ENCODE data around the gene SPTBN2.

The SPTBN2 gene

DNA sequence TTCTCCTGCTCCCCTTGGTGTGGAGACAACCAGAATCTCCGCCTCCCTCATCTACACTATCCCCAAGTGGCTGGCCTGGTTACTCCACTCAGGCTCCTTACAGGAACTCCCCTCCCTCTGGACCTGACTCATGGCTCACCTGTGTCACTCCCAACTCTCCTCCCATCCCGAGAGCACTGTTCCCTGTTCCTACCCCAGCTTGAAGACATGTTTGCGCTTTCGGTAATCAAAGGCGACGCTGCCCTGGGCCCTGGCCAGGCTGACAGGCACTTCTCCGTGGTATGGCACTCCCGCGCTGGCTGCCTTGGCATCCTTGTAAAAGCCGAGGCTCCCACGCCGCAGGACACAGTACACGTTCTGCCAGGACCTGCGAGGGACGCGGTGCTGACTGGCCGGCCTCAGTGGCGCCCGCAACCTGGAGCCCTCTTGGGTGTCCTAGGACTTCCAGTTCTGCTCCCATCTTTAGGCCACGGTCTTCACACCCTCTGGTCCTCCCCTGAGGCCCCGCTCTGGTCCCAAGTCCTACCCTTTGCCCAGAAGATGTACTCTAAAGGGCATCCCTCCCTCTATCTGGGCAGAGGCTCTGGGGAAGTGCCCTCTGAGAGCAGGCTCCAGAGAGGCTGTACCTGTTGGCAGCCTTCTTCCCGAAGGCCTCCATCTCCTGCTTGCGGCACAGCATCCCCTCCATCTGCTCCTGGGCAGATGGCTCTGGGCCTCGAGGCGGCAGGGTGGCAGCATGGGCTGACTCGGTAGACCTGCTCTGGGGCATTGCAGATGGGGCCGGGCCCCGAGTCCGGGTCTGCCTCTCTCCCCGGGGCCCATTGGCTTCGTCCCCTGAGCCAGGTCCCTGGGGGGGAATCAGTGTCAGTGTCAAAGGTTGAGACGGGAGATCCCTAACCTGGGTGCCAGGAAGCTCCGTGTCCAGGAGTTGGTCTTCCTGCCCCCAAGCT is 41.9 kb downstream of the SPTBN2 start:
- H3K27ac ChIP-seq, result no peak overlapping the region
- TF ChIP-seq, protein P1, sequence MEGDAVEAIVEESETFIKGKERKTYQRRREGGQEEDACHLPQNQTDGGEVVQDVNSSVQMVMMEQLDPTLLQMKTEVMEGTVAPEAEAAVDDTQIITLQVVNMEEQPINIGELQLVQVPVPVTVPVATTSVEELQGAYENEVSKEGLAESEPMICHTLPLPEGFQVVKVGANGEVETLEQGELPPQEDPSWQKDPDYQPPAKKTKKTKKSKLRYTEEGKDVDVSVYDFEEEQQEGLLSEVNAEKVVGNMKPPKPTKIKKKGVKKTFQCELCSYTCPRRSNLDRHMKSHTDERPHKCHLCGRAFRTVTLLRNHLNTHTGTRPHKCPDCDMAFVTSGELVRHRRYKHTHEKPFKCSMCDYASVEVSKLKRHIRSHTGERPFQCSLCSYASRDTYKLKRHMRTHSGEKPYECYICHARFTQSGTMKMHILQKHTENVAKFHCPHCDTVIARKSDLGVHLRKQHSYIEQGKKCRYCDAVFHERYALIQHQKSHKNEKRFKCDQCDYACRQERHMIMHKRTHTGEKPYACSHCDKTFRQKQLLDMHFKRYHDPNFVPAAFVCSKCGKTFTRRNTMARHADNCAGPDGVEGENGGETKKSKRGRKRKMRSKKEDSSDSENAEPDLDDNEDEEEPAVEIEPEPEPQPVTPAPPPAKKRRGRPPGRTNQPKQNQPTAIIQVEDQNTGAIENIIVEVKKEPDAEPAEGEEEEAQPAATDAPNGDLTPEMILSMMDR (conservative IDR thresholded peaks at IDR 0.05), result no peak

DNA sequence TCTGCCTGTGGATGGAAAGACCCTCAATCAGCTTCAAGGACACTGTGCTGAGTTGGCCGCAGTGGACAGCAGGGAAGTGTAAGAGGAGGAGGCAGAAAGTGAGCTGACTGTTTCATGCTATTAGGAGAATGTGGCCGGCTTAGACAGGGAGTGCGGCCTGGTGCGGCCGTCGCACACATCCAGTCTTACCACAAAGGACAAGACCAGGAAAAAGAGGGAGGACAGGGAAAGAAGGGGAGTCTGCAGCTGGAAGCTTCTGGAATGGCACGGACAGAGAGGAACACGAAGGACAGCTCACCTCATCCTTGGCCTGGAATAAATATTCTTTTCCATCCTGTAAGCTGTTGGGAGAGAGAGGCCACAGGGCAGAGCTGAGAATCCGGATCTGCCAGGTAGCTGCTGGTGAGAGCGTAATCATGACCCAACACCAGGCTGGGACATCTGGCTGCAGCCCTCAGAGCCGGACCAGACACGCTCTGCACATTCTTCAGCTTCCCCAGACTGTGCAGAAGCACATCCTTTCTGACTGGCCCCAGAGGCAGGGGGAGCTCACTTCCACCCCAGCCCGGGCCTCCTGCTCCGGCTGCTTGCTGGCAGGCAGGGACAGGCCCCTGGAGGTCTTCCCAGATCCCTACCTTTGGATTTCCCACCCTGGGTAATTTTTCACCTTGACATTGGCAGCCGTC is 42.8 kb downstream of the SPTBN2 start:
- H3K27ac ChIP-seq, result 0 out of 2 replicates have a peak overlapping the region, but pooled peaks have one; percentile 3
- TF ChIP-seq, protein P1 (conservative IDR thresholded peaks at IDR 0.05), result no peak

DNA sequence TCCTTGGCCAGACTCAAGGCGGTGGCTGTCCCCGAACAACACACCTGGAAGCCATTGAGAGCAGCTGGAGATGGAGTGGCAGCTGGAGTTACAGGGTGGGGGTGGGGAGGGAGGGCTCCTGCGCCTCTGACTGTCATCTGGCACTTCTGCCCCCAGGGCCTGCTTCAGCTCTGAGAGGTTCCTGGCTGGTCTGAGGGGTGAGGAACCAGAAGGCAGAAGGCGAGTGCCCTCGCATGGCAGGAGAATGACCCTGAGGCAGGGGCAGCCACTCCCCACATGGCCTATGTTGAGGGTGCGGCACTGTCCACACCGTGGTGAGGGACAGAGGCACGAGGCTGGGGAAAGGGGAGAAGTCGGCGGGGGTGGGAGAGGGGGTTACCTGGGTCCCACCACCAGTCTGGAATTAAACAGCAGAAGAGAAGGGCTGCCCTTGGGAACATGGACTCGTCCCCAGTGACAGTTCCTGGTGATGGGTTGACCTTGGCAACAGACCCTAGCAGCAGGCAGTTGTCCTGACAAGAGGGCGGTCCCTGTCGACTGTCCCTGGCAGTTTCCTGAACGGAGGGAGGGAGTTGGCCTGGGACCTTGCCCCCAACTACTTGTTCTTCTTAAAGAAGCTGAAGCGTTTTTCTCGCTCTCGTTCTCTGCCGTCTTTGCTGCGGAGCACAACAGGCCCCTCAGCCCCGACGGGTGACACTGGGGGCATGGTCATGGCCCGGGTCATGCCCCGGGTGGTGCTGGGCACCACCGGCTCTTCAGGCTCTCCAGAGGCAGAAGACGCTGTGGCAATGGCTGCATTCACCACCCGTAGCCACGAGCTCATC is 43.5 kb downstream of the SPTBN2 start:
- TF ChIP-seq, protein P1 (conservative IDR thresholded peaks at IDR 0.05), result no peak
- H3K27ac ChIP-seq, result no peak overlapping the region

DNA sequence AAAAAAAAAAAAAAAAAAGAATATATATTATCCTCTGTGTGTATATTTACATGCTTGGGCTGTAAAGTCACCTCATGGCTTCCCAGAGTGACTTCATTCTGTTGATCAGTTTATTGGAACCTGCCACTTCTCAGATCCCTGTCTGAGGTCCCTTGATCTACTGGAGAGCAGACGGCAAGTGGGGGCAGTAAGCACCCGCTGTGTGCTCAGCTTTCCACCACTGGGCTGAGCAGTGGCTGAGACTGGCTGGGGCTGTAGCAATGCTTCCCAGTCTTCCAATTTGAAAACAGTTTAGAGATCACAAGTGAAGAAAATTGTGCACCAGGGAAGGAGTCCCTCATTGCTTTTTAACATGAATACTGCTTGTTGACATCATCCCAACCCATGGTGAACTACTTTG is 44.4 kb downstream of the SPTBN2 start:
- no peak overlapping the region for H3K27ac ChIP-seq

DNA sequence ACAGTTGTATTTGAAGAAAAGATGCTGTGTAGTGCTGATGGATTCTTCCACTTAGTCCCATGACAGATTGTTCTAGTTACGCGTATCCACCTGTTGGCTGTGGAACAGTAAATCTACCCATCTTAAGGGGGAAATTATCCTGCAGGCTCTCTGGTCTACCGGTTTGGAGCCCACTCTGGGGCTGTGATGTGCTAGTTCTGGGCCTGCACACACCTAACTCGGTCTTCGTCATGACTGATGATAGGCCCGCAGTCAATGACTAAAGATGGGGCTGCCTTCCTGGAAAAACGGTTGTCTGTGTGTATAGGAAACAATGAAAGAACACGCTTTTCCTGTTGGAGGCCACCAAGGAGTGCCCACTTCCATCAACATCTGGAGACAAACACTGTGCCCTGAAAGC is 45.1 kb downstream of the SPTBN2 start:
- H3K27ac ChIP-seq, result no peak overlapping the region
- TF ChIP-seq, protein P1 (conservative IDR thresholded peaks at IDR 0.05), result no peak

More for the DNA sequence above, 44.4 kb downstream of the SPTBN2 start:
- TF ChIP-seq, protein P1 (conservative IDR thresholded peaks at IDR 0.05), result no peak

DNA sequence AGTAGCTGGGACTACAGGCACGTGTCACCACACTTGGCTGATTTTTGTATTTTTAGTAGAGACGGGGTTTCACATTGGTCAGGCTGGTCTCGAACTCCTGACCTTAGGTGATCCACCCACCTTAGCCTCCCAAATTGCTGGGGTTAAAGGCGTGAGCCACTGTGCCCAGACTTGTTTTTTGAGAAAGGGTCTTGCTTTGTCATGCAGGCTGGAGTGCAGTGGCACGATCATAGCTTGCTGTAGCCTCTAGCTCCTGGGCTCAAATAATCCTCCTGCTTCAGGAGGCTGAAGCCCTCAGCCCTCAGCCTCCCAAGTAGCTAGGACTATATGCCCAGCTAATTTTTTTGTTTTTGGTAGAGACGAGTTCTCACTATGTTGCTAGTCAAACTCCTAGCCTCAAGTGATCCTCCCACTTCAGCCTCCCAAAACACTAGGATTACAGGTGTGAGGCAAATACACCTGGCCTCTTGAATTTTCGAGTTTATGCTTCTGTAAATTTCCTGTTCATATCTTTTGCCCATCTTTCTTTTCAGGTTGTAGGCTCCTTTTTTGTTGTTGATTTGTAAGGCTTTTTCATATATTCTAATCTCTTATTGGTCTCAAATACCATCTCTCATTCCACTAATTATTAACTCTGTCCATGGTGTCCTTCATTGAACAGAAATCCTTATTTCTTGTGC is 47.9 kb downstream of the SPTBN2 start:
- TF ChIP-seq, protein P1 (conservative IDR thresholded peaks at IDR 0.05), result no peak
- H3K27ac ChIP-seq, result no peak overlapping the region

All from VCaP (cell line).